ENCODE data around the gene BHLHE23.

Gene BHLHE23

DNA sequence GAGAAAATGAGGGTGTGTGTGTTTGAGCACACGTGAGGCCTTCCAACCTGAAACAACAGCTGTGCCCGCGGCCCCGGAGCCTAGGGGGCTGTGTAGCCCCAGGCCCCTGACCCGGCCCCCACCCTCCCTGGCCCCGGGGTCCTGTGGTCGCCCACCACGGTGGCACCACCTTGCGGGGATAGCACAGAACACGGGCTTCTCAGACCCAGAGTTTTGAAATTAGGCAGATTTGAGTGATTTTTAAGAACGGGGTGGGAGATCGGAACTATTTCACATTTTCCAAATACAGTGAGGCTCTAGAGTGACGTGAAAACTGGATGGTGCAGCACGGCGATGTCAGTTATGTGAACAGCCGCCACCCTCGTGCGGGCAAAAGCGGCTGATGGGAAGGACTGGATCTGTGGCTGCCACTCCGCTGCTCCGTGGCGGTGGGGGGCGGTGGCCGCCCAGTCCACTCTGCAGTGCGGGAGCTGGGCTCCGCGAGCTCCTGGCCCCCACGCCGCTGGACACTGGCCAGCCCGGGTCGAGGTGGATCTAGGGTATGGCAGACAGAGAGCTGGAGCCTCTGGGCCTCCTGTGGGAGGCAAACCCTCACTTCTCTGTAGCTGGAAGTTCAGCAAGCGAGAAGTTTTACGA is 17.3 kb upstream of the BHLHE23 start:
- no peak for TF ChIP-seq CEBPB (IDR thresholded peaks at IDR 0.05)
- no peak for TF ChIP-seq FOXM1 (IDR thresholded peaks at IDR 0.05; ENCODE audit: borderline replicate concordance, low read depth)
- TF ChIP-seq TEAD4 (IDR thresholded peaks at IDR 0.05), result no peak
- no peak for TF ChIP-seq RAD21 (IDR thresholded peaks at IDR 0.05; ENCODE audit: low read depth)
- TF ChIP-seq, protein P1, sequence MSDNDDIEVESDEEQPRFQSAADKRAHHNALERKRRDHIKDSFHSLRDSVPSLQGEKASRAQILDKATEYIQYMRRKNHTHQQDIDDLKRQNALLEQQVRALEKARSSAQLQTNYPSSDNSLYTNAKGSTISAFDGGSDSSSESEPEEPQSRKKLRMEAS (IDR thresholded peaks at IDR 0.05), result no peak
- TF ChIP-seq CREB1 (IDR thresholded peaks at IDR 0.05; ENCODE audit: low read depth), result no peak
- no peak for TF ChIP-seq ZBTB7A (IDR thresholded peaks at IDR 0.05; ENCODE audit: low read depth)
- no peak for TF ChIP-seq EP300 (IDR thresholded peaks at IDR 0.05; ENCODE audit: borderline replicate concordance)
- no peak for TF ChIP-seq REST (IDR thresholded peaks at IDR 0.05; ENCODE audit: low read depth)

- TF ChIP-seq REST (IDR thresholded peaks at IDR 0.05; ENCODE audit: low read depth) (no peak), FOXM1 (IDR thresholded peaks at IDR 0.05; ENCODE audit: borderline replicate concordance, low read depth) (no peak), EGR1 (IDR thresholded peaks at IDR 0.05) (no peak), TCF12 (IDR thresholded peaks at IDR 0.05; ENCODE audit: low read depth) (no peak), TEAD4 (IDR thresholded peaks at IDR 0.05) (no peak), CREB1 (IDR thresholded peaks at IDR 0.05; ENCODE audit: low read depth) (no peak), EP300 (IDR thresholded peaks at IDR 0.05; ENCODE audit: borderline replicate concordance) (no peak), NFIC (IDR thresholded peaks at IDR 0.05) (no peak), CEBPB (IDR thresholded peaks at IDR 0.05) (no peak), ZBTB7A (IDR thresholded peaks at IDR 0.05; ENCODE audit: low read depth) (no peak), RAD21 (IDR thresholded peaks at IDR 0.05; ENCODE audit: low read depth) (no peak), TAF1 (IDR thresholded peaks at IDR 0.05; ENCODE audit: low read depth) (no peak)
- TF ChIP-seq, protein P1 (IDR thresholded peaks at IDR 0.05), result no peak
Measured at GRCh38 chr20:63023071-63023935, 16.5 kb upstream of the BHLHE23 start.

GRCh38 chr20:63022501-63022900 is 15.7 kb upstream of the BHLHE23 start:
- TF ChIP-seq TAF1 (IDR thresholded peaks at IDR 0.05; ENCODE audit: low read depth) (no peak), CEBPB (IDR thresholded peaks at IDR 0.05) (no peak), TEAD4 (IDR thresholded peaks at IDR 0.05) (no peak), EGR1 (IDR thresholded peaks at IDR 0.05) (no peak), ZBTB7A (IDR thresholded peaks at IDR 0.05; ENCODE audit: low read depth) (no peak), NFIC (IDR thresholded peaks at IDR 0.05) (no peak), TCF12 (IDR thresholded peaks at IDR 0.05; ENCODE audit: low read depth) (no peak), EP300 (IDR thresholded peaks at IDR 0.05; ENCODE audit: borderline replicate concordance) (no peak), CREB1 (IDR thresholded peaks at IDR 0.05; ENCODE audit: low read depth) (no peak), USF1 (IDR thresholded peaks at IDR 0.05) (no peak), RAD21 (IDR thresholded peaks at IDR 0.05; ENCODE audit: low read depth) (no peak), REST (IDR thresholded peaks at IDR 0.05; ENCODE audit: low read depth) (no peak), FOXM1 (IDR thresholded peaks at IDR 0.05; ENCODE audit: borderline replicate concordance, low read depth) (no peak), YY1 (IDR thresholded peaks at IDR 0.05; ENCODE audit: low read depth) (no peak)
- TF ChIP-seq, protein P1 (IDR thresholded peaks at IDR 0.05), result no peak
